Fibroblast of skin of left biceps (primary cell): ENCODE measurements around the gene SLC4A1.
A peak's percentile ranks its signal among the peaks of the same experiment; 100 is the strongest.

Source experiments
- DNase-seq, 2 experiments: peaks; one replicate each; pipeline ENCODE4 v3.0.0-alpha.2; 2013; ENCODE audit warnings: low read depth in 2 of 2

The SLC4A1 gene

GRCh38 chr17:44267818-44268490 is at the start of gene SLC4A1:
Gene SLC4A1 (minus strand): TSS chr17:44268135. CDS start chr17:44262866, 5,269 bp downstream.
- no peak for DNase-seq

- no peak for DNase-seq
These were observed 49.6 kb upstream of the SLC4A1 start for GRCh38 chr17:44317545-44317944.

- DNase-seq: no peak
These were observed 48.1 kb upstream of the SLC4A1 start for GRCh38 chr17:44315760-44316731.

- no peak for DNase-seq
These were observed 47.1 kb upstream of the SLC4A1 start for GRCh38 chr17:44314869-44315661.

GRCh38 chr17:44314524-44314868 is 46.6 kb upstream of the SLC4A1 start:
- no peak for DNase-seq

GRCh38 chr17:44314031-44314430 is 46.1 kb upstream of the SLC4A1 start:
- DNase-seq: no peak

GRCh38 chr17:44312396-44313104 is 44.6 kb upstream of the SLC4A1 start:
- no peak for DNase-seq

GRCh38 chr17:44311562-44312181 is 43.7 kb upstream of the SLC4A1 start:
- DNase-seq: no peak

- DNase-seq: no peak
These were observed 42.9 kb upstream of the SLC4A1 start for GRCh38 chr17:44310609-44311376.

- no peak for DNase-seq
These were observed 42.3 kb upstream of the SLC4A1 start for GRCh38 chr17:44310188-44310587.

- DNase-seq: no peak
These were observed 41.5 kb upstream of the SLC4A1 start for GRCh38 chr17:44309472-44309871.

GRCh38 chr17:44308865-44309264 is 40.9 kb upstream of the SLC4A1 start:
- DNase-seq: no peak

GRCh38 chr17:44308320-44308818 is 40.4 kb upstream of the SLC4A1 start, which contains the start of gene RUNDC3A:
Gene RUNDC3A (plus strand): TSS chr17:44308601. CDS start chr17:44308833, 232 bp downstream.
- peak; percentile 43 to 51 for DNase-seq

GRCh38 chr17:44307387-44308186 is 39.7 kb upstream of the SLC4A1 start:
- DNase-seq: no peak

- no peak for DNase-seq
These were observed 36.7 kb upstream of the SLC4A1 start for GRCh38 chr17:44304651-44305050.

- DNase-seq: no peak
These were observed 30.0 kb upstream of the SLC4A1 start for GRCh38 chr17:44297975-44298374.

- DNase-seq: no peak
These were observed 25.7 kb upstream of the SLC4A1 start for GRCh38 chr17:44293509-44294226.

GRCh38 chr17:44287651-44288050 is 19.7 kb upstream of the SLC4A1 start:
- DNase-seq: no peak
